ENCODE data around the gene ARHGEF4.

- TF ChIP-seq CTCF (IDR thresholded peaks at IDR 0.05) (no peak), POLR2A (IDR thresholded peaks at IDR 0.05; ENCODE audit: low read depth) (no peak), POLR2AphosphoS5 (IDR thresholded peaks at IDR 0.05) (no peak)
Measured at GRCh38 chr2:131042148-131042775, 205.5 kb downstream of the ARHGEF4 start.
